GM15510 (cell line): ENCODE data around the gene RFNG.

ENCODE experiments used
- POLR2A ChIP-seq: IDR thresholded peaks from 3 replicates; pipeline ENCODE4 v1.6.1; 2011; ENCODE audit warnings: borderline replicate concordance; ENCODE audit not compliant: insufficient read length; ENCODE audit errors: extremely low read depth

The RFNG gene

DNA sequence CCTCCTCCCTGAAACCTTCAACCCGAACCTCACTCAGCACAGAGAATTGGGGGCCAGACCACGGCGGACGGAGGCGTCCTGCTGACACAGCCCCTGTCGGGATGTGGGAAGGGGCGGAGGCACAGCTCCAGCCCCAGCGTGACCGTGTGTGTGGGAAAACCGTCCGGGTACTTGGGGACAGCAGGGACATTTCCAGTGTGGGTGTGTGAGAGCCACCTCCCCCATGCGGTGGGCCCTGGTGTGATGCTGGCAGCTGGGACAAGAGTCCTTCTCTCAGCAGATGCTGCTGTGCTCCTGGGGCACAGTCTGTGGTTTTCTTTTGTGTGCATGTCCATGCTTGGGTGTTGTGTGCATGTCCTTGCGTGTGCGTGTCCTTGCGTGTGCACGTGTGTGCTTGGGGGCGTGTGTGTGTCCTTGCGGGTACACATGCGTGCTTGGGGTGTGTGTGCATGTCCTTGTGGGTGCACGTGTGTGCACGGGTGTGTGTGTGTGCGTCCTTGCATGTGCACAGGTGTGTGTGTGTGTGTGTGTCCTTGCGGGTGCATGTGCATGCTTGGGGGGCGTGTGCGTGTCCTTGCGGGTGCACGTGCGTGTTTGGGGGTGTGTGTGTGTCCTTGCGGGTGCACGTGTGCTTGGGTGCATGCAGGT, 45.8 kb downstream of the RFNG start:
- TF ChIP-seq POLR2A: no peak

DNA sequence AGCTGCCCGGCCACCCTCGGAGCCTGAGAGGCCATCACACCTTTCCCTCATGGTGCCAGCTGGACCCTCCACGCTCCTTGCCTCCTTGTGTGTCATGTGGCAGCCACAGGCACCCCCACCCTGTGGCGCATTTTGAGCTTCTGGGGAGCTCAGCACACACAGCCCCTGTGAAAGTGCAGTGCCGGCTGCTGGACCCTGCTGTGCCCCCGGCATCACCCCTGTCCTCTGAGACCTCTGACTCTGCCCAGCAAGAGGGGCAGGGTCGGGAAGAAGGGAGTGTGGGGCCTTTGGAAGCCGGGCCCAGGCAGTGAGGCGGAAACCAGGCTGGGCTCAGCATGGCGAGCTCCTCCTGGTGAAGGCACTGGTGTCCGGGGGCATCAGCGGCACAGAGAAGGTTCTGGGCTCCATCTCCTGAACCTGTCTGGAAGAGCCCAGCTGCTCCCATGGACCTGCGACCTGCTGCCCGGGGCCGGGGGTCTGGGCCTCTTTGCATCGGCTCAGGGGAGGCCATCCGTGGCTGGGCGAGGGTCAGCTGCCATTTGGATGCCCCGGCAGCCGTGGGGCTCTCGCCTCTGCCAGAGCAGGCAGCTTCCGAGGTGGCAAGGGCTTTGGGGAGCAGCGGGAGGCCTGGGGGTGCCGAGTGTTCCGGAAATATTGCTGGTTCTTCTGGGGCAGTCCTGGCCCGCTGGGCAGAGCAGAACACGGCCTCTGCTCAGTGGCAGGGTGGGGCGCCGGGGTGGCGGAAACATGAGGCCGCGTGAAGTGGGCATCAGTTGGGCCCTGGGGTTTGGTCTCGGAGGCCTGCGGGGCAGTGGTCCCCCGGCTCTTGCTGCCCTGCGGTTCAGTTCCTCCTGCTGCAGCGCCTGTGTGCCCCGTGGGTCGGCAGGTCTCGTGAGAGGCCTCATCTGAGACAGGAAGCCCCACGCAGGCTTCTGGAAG, 46.8 kb downstream of the RFNG start:
- TF ChIP-seq POLR2A: no peak

GRCh38 chr17:82003411-82004381, 47.9 kb downstream of the RFNG start:
- no peak for TF ChIP-seq POLR2A

DNA sequence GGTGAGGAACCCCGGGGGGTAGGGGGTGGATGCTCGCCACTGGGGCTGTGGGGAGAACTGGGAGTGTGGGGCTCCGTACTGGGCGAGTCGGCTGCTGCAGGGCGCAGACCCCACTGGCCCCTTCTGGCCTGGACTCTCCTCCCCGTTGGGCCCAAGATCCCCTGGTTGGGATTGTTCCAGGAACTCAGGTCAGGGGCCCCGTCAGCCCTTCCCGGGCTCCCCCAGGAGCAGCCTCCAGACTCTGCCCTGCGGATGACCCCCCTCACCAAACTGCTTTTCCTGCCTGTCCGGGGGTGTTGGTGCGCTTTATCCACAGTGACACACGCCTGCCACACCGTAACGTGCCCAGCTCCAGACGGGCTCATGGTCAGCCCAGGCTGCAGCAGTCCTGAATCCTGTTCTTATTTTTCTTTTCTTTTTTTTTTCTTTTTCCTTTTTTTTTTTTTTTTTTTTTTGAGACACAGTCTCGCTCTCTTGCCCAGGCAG, 50.0 kb downstream of the RFNG start:
- TF ChIP-seq POLR2A: no peak

DNA sequence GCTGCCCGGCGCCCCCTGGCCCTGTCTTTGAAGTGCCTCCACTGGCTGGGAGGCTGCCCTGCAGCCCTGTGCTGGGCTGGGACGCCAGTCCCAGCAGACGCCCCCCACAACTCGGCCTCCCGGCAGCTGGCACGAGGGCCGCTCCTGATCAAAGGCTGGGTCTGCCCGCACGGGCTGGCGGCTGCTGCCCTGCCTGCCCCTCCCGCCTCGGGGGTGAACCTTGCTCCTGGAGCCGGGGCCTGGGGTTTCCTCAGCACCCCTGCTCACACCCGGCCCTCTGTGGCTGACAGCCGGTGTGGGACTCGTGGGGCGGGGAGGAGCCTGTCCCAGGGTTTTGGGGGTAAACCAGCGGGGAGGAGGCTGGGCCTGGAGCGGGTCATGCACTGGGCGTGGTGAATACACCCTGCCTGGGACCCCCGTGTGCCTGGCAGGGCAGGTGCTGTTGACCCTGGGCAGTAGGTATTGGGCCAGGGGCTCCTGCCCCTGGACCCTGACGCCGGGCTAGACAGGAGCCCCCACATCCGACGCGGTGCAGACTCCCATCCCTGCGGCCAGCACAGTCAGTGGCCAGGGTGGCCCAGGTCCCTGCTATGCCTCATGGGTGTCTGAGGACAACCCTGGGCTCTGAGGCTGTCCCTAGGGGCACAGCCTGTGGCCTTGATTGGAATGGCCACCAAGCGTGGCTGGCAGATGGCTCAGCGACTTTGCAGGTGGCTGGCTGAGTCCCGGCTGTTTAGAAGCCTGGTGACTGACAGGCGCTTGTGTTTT, 50.6 kb downstream of the RFNG start:
- no peak for TF ChIP-seq POLR2A

DNA sequence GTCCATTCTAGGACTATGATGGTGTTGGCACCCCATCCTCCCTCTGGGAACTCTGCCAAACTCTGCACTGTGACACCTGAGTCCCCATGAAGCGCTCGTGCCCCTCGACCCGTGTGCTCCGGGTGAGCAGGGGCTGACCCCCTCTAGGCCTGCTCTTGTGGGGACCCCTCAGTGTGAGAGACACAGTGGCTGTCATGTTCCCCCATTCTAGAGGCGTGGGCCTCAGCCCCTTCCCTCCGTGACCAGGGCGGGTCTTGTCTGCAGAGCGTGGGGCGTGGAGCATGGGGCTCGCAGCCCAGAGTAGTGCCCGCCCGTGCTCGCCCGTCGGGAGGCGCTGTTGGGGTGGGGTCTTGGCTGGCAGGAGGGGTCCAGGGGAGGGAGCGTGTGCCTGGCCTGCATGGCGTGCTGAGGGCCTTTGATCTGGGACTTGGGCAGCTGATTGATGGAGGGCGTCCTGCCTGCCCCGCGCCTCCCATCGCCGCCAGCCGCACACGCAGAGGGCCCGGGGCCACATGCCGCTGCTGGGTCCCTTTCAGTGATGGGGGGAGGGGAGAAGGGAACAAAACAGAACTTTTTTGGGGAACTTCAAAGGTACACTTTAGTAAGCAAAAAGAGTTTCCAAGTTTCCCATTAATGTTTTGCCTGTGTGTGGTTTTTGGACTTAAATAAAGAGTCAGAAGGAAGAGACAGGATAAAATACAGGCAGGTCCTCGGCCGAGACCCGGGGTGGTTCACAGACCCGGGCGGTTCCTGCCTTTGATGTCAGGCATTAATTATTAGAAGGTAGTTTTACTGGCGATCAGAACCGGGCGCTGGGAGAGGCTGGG, 51.4 kb downstream of the RFNG start:
- TF ChIP-seq POLR2A: no peak

GRCh38 chr17:81999587-81999975, 52.0 kb downstream of the RFNG start:
- TF ChIP-seq POLR2A: no peak

DNA sequence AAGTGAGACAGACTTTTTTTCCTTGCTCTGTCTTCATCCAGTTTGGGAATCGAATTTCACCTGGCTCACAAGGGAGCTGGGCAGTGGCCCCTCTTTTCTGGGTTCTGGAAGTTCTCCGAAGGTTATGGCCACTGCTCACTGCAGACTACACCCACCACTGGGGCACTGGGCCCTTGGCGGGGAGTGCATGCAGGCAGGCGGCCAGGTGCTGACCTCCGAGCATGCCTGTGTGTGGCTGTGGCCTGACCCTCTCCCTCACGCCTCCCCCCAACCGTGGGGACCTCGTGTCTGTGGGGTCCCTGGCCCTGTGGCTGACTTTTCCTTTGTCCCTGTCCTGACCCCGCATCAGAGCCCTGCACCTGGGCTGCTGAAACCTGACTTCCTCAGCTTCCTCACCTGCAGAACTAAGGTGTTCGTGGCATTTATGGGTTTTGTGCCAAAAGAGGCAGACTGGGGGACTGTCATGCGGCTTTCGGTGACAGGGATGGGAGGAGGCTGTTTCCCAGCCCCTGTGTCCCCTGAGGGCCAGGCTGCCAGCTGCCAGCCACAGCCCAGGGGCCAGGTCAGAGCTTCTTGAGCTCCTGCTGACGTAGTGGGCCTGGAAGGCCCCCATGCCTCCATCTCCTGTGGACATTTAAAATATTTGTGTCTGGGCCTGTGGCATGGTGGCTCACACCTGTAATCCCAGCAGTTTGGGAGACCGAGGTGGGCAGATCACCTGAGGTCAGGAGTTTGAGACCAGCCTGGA, 52.7 kb downstream of the RFNG start:
- no peak for TF ChIP-seq POLR2A

DNA sequence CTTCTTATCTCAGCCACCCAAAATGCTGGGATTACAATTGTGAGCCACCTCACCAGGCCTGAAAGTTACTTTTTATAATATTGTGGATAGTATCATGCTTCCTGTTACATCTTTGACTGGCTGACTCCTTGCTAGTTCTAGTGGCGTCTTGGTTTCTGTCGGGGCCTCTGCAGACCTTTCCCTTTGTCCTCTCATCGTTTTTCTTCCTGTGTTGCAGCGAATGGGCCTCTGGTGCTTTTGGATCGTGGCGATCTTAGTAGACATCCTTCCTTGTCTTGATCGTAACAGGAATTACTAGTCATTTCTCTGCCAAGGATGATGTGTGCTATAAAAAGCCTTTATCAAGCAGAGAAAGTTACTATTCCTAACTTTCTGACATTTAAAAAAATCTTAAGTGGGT, 53.4 kb downstream of the RFNG start:
- no peak for TF ChIP-seq POLR2A
